HepG2 (cell line): ENCODE results near the gene CCDC87. TPM values are rescaled to one million over a fixed set of nuclear protein-coding genes. Genes with fewer than 3 reads are reported as not detected.
A peak's percentile ranks its signal among the peaks of the same experiment; 100 is the strongest.

Experiments
- JUN ChIP-seq: sonication (generic); formaldehyde crosslinking; IDR thresholded peaks from 2 replicates; pipeline ENCODE4 v1.4.0; 2020; ENCODE audit warnings: mild to moderate bottlenecking, missing genetic modification reagents
- KLF16 ChIP-seq, 2 experiments: sonication (generic) in 1 of 2; formaldehyde crosslinking in 1 of 2; IDR thresholded peaks; 2 replicates each; pipeline versions ENCODE4 v1.6.1 to v1.8.0; 2016 to 2023; ENCODE audit warnings: missing genetic modification reagents in 2 of 2, missing compliant biosample characterization in 1 of 2
- RNF219 ChIP-seq: sonication (generic); formaldehyde crosslinking; IDR thresholded peaks from 2 replicates; pipeline ENCODE4 v1.5.0; 2020; ENCODE audit warnings: mild to moderate bottlenecking, missing genetic modification reagents
- U2AF1 ChIP-seq: fragments of 200-400 bp; formaldehyde crosslinking; optimal IDR thresholded peaks from 2 replicates; pipeline ENCODE3; 2017; ENCODE audit warnings: mild to moderate bottlenecking, low read depth, low read length
- ZGPAT ChIP-seq: IDR thresholded peaks from 2 replicates; pipeline ENCODE4 v1.6.1; 2016; ENCODE audit warnings: mild to moderate bottlenecking
- ZNF552 ChIP-seq: sonication (generic); formaldehyde crosslinking; IDR thresholded peaks from 2 replicates; pipeline ENCODE4 v1.9.0; 2022; ENCODE audit warnings: missing genetic modification reagents, mild to moderate bottlenecking, borderline replicate concordance
- ZNF7 ChIP-seq: IDR thresholded peaks from 2 replicates; pipeline ENCODE4 v1.6.1; 2016; ENCODE audit warnings: missing biosample characterization, missing genetic modification reagents
- ZNF770 ChIP-seq: sonication (generic); formaldehyde crosslinking; IDR thresholded peaks from 2 replicates; pipeline ENCODE4 v1.5.0; 2020; ENCODE audit warnings: mild to moderate bottlenecking, missing genetic modification reagents
- polyA plus RNA-seq, 8 experiments: library from polyadenylated mRNA; depleted of rRNA in 3 of 8; stranded (reverse) in 7 of 8; unstranded in 1 of 8; fragments of >200 nt; fragmentation: Illumina TruSeq in 4 of 8; extraction: Trizol in 4 of 8; gene quantifications; 2 replicates each; pipeline versions ENCODE4 v1.2.1 to v1.2.3, GENCODE V29; 2011 to 2016; ENCODE audit warnings: low read depth in 4 of 8, missing spikeins in 1 of 8, mixed read lengths in 1 of 8; ENCODE audit not compliant: insufficient read depth in 1 of 8
- total RNA-seq, 5 experiments: library from RNA; depleted of rRNA; stranded (reverse); fragments of >200 nt; fragmentation: Illumina TruSeq; extraction: Trizol; gene quantifications; 2 replicates each; pipeline ENCODE4 v1.2.3, GENCODE V29; 2016; ENCODE audit warnings: low read depth in 1 of 5
- TF ChIP-seq, protein P1 (sequence below): sonication (generic); formaldehyde crosslinking; IDR thresholded peaks from 2 replicates; pipeline ENCODE4 v1.9.0; 2022; ENCODE audit warnings: low read depth, missing genetic modification reagents
- TF ChIP-seq, protein P2 (sequence below): sonication (generic); formaldehyde crosslinking; IDR thresholded peaks from 2 replicates; pipeline ENCODE4 v1.5.0; 2020; ENCODE audit warnings: missing genetic modification reagents
- TF ChIP-seq, protein P3 (sequence below): sonication (generic); formaldehyde crosslinking; IDR thresholded peaks from one replicate; pipeline ENCODE4 v1.5.1; 2020; ENCODE audit warnings: mild to moderate bottlenecking, missing genetic modification reagents; ENCODE audit errors: not compliant biosample characterization

Gene CCDC87
- total and polyA plus RNA-seq, 2 of the 13 experiments (the other 11 are each of a cell fraction or from before 2014, with no cell fraction given): 0.05 to 0.42 TPM

DNA sequence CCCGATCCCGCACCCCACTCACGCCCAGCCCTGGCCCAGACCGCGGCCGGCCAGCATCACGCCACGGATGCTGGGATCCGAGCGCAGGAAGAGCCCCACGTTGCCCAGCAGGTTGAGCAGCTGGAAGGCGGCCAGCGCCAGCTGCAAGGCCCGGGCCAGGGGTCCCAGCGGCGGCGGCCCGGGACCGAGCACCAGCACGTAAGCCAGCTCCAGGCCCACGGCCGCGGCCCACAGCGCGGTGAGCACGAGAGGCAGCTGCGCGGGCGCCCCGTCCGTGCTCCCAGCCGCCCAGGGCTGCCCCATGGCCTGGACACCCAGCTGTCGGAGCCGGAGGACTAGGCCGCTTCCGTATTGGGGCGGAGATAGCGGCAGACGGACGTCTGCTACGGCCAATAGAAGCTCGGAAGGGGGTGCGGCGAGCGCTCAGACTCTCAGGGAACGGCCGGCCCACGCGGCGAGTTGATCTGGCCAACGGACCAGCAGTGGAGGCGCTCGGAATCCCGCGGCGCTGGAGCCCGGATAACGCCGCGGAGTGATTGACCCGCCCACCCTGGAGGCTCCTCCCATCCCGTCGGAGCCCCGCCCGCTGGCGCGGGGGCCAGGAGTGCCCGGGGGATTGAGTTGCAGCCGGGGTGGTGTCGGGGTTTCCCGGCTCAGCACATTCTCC, 47.0 kb downstream of the CCDC87 start, which contains the start of gene ZDHHC24 (continued):
- TF ChIP-seq RNF219 (CRISPR knock-in tag) (no peak), ZNF770 (CRISPR knock-in tag) (no peak), ZNF552 (CRISPR knock-in tag) (no peak), U2AF1 (no peak), ZNF7 (CRISPR knock-in tag) (no peak), JUN (peak; percentile 32; the same call in 1 of the 2 replicates), ZGPAT (CRISPR knock-in tag) (peak; percentile 39), KLF16 (CRISPR knock-in tag; IDR thresholded peaks at IDR 0.05) (0 out of 4 replicates have a peak, but pooled peaks of 1 of the 2 experiments have one; percentile 20)
- TF ChIP-seq, protein P1, sequence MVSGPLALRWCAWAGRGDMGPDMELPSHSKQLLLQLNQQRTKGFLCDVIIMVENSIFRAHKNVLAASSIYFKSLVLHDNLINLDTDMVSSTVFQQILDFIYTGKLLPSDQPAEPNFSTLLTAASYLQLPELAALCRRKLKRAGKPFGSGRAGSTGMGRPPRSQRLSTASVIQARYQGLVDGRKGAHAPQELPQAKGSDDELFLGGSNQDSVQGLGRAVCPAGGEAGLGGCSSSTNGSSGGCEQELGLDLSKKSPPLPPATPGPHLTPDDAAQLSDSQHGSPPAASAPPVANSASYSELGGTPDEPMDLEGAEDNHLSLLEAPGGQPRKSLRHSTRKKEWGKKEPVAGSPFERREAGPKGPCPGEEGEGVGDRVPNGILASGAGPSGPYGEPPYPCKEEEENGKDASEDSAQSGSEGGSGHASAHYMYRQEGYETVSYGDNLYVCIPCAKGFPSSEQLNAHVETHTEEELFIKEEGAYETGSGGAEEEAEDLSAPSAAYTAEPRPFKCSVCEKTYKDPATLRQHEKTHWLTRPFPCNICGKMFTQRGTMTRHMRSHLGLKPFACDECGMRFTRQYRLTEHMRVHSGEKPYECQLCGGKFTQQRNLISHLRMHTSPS (CRISPR knock-in tag): no peak
- TF ChIP-seq, protein P2, sequence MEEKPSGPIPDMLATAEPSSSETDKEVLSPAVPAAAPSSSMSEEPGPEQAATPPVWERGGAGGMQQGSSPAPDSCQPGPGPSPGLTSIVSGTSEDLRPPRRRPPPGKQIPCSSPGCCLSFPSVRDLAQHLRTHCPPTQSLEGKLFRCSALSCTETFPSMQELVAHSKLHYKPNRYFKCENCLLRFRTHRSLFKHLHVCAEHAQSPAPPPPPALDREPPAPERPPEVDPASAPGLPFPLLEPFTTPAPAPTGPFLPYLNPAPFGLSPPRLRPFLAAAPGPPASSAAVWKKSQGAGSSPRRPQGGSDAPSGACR (CRISPR knock-in tag): no peak
- TF ChIP-seq, protein P3, sequence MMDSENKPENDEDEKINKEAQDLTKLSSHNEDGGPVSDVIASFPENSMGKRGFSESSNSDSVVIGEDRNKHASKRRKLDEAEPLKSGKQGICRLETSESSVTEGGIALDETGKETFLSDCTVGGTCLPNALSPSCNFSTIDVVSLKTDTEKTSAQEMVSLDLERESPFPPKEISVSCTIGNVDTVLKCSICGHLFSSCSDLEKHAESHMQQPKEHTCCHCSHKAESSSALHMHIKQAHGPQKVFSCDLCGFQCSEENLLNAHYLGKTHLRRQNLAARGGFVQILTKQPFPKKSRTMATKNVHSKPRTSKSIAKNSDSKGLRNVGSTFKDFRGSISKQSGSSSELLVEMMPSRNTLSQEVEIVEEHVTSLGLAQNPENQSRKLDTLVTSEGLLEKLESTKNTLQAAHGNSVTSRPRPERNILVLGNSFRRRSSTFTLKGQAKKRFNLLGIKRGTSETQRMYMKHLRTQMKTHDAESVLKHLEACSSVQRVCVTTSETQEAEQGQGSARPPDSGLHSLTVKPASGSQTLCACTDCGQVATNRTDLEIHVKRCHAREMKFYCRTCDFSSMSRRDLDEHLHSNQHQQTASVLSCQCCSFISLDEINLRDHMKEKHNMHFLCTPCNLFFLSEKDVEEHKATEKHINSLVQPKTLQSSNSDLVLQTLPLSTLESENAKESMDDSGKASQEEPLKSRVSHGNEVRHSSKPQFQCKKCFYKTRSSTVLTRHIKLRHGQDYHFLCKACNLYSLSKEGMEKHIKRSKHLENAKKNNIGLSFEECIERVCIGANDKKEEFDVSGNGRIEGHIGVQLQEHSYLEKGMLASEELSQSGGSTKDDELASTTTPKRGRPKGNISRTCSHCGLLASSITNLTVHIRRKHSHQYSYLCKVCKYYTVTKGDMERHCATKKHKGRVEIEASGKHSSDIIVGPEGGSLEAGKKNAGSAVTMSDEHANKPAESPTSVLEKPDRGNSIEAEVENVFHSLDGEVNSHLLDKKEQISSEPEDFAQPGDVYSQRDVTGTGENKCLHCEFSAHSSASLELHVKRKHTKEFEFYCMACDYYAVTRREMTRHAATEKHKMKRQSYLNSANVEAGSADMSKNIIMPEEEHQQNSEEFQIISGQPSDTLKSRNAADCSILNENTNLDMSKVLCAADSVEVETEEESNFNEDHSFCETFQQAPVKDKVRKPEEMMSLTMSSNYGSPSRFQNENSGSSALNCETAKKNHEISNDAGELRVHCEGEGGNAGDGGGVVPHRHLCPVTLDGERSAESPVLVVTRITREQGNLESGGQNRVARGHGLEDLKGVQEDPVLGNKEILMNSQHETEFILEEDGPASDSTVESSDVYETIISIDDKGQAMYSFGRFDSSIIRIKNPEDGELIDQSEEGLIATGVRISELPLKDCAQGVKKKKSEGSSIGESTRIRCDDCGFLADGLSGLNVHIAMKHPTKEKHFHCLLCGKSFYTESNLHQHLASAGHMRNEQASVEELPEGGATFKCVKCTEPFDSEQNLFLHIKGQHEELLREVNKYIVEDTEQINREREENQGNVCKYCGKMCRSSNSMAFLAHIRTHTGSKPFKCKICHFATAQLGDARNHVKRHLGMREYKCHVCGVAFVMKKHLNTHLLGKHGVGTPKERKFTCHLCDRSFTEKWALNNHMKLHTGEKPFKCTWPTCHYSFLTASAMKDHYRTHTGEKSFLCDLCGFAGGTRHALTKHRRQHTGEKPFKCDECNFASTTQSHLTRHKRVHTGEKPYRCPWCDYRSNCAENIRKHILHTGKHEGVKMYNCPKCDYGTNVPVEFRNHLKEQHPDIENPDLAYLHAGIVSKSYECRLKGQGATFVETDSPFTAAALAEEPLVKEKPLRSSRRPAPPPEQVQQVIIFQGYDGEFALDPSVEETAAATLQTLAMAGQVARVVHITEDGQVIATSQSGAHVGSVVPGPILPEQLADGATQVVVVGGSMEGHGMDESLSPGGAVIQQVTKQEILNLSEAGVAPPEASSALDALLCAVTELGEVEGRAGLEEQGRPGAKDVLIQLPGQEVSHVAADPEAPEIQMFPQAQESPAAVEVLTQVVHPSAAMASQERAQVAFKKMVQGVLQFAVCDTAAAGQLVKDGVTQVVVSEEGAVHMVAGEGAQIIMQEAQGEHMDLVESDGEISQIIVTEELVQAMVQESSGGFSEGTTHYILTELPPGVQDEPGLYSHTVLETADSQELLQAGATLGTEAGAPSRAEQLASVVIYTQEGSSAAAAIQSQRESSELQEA (CRISPR knock-in tag): peak; percentile 88
